HG02798 (cell line): ENCODE data around the gene PLBD2.

Source experiments
- ATAC-seq: cut with Tn5 transposase; IDR thresholded peaks from one replicate; pipeline ENCODE4 v1.9.1; 2021; ENCODE audit warnings: mild to moderate bottlenecking; ENCODE audit not compliant: unreplicated experiment, poor library complexity

Gene PLBD2

GRCh38 chr12:113368331-113368730 lies 9.9 kb downstream of the PLBD2 start:
- ATAC-seq, result no peak

DNA sequence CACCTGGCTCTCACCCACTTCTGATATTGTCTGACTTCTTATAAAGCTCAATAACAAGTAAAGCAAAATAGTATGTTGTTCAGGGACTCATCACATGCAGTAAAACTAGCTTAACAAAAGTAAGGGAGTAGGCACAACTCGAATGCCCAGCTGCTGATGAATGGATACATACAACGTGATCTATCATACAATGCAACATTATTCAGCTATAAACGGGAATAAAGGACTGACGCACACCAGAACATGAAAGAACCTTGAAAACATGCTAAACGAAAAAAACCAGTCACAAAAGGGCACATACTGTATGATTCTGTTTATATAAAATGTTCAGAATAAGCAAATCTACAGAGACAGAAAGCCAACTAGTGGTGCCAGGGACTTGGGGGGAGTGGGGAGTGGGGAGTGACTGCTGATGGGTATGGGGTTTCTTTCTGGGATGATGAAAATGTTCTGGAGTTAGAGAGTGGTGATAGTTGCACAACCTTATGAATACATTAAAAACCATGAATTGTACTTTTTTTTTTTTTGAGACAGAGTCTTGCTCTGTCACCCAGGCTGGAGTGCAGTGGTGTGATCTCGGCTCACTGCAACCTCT lies 11.1 kb downstream of the PLBD2 start:
- no peak for ATAC-seq

GRCh38 chr12:113370923-113371682 lies 12.7 kb downstream of the PLBD2 start:
- no peak for ATAC-seq

DNA sequence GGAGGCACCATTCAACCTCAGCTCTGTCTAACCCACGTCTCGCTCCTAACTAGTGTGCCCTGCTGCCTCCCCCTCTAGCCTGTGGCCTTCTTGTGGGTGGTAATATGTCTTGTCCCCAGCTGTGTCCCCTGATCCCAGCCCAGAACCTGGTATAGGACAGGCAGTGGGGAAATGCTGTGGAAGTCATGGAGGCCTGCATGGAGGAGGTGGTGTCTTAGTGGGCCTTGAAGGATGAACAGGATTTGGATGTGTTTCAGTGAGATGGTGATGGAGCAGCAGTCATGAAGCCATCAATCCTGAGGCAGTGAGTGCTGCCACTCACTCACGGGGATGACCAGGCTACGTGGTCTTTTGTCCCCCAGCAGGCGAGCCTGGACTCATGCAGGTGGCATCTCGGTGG lies 13.4 kb downstream of the PLBD2 start:
- no peak for ATAC-seq

DNA sequence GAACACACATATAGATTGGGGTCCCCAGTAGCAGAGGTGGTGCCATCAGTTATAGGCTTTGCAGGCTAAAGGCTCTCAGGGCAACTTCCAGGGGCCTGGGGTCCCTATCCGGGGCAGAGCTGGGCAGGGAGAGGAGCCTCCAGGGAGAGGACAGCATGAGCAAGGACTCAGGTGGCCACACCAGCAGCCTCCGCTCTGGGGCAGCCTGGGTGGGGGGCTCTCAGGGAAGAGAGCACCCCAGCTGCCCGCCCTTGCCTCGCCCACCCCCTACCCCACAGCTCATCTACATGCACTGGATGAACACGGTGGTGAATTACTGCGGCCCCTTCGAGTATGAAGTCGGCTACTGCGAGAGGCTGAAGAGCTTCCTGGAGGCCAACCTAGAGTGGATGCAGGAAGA lies 14.0 kb downstream of the PLBD2 start:
- no peak for ATAC-seq

GRCh38 chr12:113373440-113373839 lies 15.1 kb downstream of the PLBD2 start:
- no peak for ATAC-seq

GRCh38 chr12:113373969-113374368 lies 15.6 kb downstream of the PLBD2 start:
- ATAC-seq, result no peak

DNA sequence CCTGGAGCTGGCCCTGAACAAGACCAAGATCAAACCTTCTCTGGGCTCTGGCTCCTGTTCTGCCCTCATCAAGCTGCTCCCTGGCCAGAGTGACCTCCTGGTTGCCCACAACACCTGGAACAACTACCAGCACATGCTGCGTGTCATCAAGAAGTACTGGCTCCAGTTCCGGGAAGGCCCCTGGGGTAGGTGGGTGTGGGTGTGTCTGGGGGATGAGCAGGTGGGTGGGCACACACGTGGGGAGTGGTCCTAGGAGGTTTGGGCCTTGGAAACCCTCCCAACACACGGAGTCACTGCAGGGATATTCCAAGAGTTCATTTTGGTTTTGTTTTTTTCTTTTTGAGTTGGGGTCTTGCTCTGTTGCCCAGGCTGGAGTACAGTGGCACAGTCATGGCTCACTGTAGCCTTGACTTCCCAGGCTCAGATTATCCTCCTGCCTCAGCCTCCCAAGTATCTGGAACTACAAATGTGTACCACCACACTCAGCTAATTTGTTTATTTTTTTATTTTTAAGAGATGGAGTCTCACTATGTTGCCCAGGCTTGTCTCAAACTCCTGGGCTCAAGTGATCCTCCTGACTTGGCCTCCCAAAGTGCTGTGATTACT lies 16.5 kb downstream of the PLBD2 start:
- ATAC-seq, result no peak

GRCh38 chr12:113378291-113378690 lies 19.9 kb downstream of the PLBD2 start:
- no peak for ATAC-seq

GRCh38 chr12:113381220-113381619 lies 22.8 kb downstream of the PLBD2 start:
- no peak for ATAC-seq

DNA sequence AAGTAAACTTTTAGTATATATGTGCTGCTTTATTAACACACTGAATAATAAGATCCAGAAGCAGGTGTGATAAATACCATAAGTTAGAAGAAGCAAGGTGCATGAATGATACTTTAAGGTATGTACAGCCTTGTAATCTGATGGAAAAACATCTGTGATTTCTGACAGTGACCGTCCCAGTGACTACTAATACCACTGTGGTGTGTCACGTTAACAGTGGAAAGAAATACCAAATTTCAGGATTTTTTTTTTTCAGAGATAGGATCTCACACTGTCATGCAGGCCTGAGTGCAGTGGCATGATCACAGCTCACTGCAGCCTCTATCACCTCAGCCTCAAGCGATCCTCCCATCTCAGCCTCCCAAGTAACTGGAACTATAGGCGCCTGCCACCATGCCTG lies 23.8 kb downstream of the PLBD2 start:
- ATAC-seq, result no peak

- no peak for ATAC-seq
These were observed 26.4 kb downstream of the PLBD2 start for GRCh38 chr12:113384778-113385177.

DNA sequence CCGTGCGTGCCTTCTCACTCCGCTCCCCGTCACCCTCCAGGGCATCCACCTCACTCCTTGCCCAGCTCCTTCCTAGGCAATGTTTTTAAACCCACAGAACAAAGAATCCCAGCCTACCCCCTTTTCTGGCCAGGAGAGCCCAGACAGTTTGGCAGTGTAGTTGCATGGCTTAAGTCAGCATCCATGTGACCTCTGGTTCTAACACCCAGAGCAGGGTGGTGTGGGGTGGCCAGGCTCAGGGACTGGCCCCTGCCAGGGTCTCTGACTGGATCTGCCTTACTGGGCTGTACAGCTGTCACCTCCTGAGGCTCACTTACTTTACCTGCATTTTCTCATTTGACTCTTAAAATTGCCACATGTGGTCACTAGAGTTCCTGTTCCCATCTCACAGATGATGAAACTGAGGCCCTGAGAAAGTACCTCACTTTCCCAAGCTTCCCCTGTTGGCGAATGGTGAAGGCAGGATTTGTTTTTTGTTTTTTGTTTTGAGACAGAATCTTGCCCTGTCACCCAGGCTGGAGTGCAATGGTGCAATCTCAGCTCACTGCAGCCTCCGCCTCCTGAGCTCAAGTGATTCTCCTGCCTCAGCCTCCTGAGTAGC lies 27.0 kb downstream of the PLBD2 start:
- ATAC-seq, result no peak

- ATAC-seq, result no peak
These were observed 28.6 kb downstream of the PLBD2 start for GRCh38 chr12:113386866-113387566.

DNA sequence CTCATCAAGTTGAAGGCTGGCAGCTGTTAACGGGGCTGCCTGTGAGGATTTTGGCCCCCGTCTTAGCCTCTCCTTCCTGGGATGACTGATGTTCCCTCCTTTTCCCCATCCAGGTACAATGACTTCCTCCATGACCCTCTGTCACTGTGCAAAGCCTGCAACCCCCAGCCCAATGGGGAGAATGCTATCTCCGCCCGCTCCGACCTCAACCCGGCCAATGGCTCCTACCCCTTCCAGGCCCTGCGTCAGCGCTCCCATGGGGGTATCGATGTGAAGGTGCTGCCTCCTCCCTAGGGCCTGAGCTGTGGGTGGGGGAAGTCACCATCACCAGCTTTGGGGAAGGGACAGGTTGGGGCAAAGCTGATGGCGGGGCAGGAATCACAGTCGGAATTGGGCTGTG lies 29.2 kb downstream of the PLBD2 start:
- no peak for ATAC-seq

GRCh38 chr12:113388351-113388750 lies 30.0 kb downstream of the PLBD2 start:
- no peak for ATAC-seq

DNA sequence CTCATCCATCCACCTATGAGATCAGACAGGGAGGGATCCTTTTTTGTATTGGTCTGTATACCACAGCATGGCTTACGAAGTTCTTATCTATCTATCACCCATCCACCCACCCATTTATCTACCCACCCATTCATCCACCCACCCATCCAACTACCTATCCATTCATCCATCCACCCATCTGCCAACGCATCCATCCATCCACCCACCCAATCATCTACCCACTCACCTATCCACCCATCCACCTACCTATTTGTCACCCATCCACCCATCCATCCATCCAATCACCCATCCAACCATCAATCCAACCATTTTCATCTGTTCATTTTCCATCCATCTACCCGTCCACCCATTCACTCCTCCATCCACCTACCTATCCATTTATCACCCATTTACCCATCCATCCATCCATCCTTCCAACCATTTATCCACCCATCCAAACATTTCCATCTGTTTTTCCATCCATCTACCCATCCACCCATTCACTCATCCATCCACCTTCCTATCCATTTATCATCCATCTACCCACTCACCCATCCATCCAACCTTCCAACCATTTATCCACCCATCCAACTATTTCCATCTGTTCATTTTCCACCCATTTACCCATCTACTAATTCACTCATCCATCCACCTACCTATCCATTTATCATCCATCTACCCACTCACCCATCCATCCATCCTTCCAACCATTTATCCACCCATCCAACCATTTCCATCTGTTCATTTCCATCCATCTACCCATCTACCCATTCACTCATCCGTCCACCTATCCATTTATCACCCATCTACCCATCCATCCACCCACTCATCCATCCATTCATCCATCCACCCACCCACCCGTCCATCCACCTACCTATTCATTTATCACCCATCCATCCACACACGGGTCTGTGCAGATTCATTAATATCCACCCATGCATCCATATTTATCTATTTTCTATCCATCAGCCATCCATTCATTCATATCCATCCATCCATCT lies 32.0 kb downstream of the PLBD2 start:
- ATAC-seq, result no peak

GRCh38 chr12:113391145-113391544 lies 32.8 kb downstream of the PLBD2 start:
- no peak for ATAC-seq

- ATAC-seq, result no peak
These were observed 33.4 kb downstream of the PLBD2 start for GRCh38 chr12:113391650-113392337.
